Measurements from ENCODE around the gene THAP2. TPM values are rescaled to one million over a fixed set of nuclear protein-coding genes. Genes with fewer than 3 reads are reported as not detected.
A peak's percentile ranks its signal among the peaks of the same experiment; 100 is the strongest.

Gene THAP2
- total RNA-seq, 1 donor from 2014 or later = 10.8 TPM

GRCh38 chr12:71671311-71671710 lies 7.2 kb downstream of the THAP2 start:
- ChIA-PET POLR2A (interaction anchor here (0.6 kb wide), 1 partner anchor 27 kb away, joined by 3 read pairs; no protein-coding TSS in a partner anchor), CTCF (no interaction called here)
- Mint-ChIP-seq H3K9me3 (no peaks in the 10 kb centered on the region), H3K27ac (no peak overlapping the region), H3K27me3 (no peaks in the 10 kb centered on the region), H3K4me3 (no peak overlapping the region), H3K4me1 (peaks cover 8% of the 10 kb centered on the region), H3K36me3 (ENCODE audit: low read depth) (peaks cover 3% of the 10 kb centered on the region)
- DNase-seq (no peak), ATAC-seq (ENCODE audit: low read depth) (no peak)
- TF ChIP-seq CTCF (IDR thresholded peaks at IDR 0.05) = no peak
- intact Hi-C loops (cut with micrococcal nuclease) = no loop called here

GRCh38 chr12:71671816-71672215 lies 7.7 kb downstream of the THAP2 start:
- no peak for TF ChIP-seq CTCF (IDR thresholded peaks at IDR 0.05)
- Mint-ChIP-seq H3K27me3 (no peaks in the 10 kb centered on the region), H3K9me3 (no peaks in the 10 kb centered on the region), H3K36me3 (ENCODE audit: low read depth) (peaks cover 8% of the 10 kb centered on the region), H3K4me1 (peaks cover 7% of the 10 kb centered on the region), H3K27ac (no peak overlapping the region), H3K4me3 (no peak overlapping the region)
- ChIA-PET CTCF (interaction anchor here (1.1 kb wide), 1 partner anchor 14 kb away, joined by 4 read pairs; the partner anchor contains the start of gene TMEM19), POLR2A (no interaction called here)
- intact Hi-C loops (cut with micrococcal nuclease) = no loop called here
- no peak for DNase-seq
- no peak for ATAC-seq (ENCODE audit: low read depth)

- peaks cover 4% of the 10 kb centered on the region for H3K36me3 Mint-ChIP-seq (ENCODE audit: low read depth)
- no peak for TF ChIP-seq CTCF (IDR thresholded peaks at IDR 0.05)
- H3K4me3 Mint-ChIP-seq = no peak overlapping the region
- H3K9me3 Mint-ChIP-seq = no peaks in the 10 kb centered on the region
- POLR2A ChIA-PET = no interaction called here
- H3K27me3 Mint-ChIP-seq = no peaks in the 10 kb centered on the region
- intact Hi-C loops (cut with micrococcal nuclease) = no loop called here
- ATAC-seq (ENCODE audit: low read depth) (no peak), DNase-seq (no peak)
- CTCF ChIA-PET = no interaction called here
- peaks cover 21% of the 10 kb centered on the region for H3K4me1 Mint-ChIP-seq
- no peak overlapping the region for H3K27ac Mint-ChIP-seq
These were observed 18.4 kb downstream of the THAP2 start for GRCh38 chr12:71682466-71682865.

- Mint-ChIP-seq H3K27me3 (no peaks in the 10 kb centered on the region), H3K36me3 (ENCODE audit: low read depth) (peaks cover 7% of the 10 kb centered on the region), H3K4me3 (no peak overlapping the region), H3K4me1 (peaks cover 32% of the 10 kb centered on the region), H3K9me3 (no peaks in the 10 kb centered on the region), H3K27ac (no peak overlapping the region)
- ATAC-seq (ENCODE audit: low read depth) (no peak), DNase-seq (no peak)
- TF ChIP-seq CTCF (IDR thresholded peaks at IDR 0.05) = no peak
- intact Hi-C loops (cut with micrococcal nuclease) = no loop called here
- ChIA-PET POLR2A (interaction anchor here (4.9 to 8.1 kb wide), 3 partner anchors 15 to 72 kb away, joined by 48 to 232 read pairs (median 72); partner anchors contain the start of genes RAB21, THAP2 and ZFC3H1), CTCF (interaction anchor here (2.4 to 5.4 kb wide), 2 partner anchors 47 to 63 kb away, joined by 9 to 81 read pairs; no protein-coding TSS in a partner anchor)
These were observed 19.5 kb downstream of the THAP2 start for GRCh38 chr12:71683633-71684032.

- Mint-ChIP-seq H3K27me3 (no peaks in the 10 kb centered on the region), H3K4me1 (peaks cover 37% of the 10 kb centered on the region), H3K27ac (peak overlapping the region; percentile 92), H3K4me3 (peak overlapping the region; percentile 48), H3K36me3 (ENCODE audit: low read depth) (peaks cover 7% of the 10 kb centered on the region), H3K9me3 (no peaks in the 10 kb centered on the region)
- intact Hi-C loops (cut with micrococcal nuclease) = no loop called here
- DNase-seq (no peak), ATAC-seq (ENCODE audit: low read depth) (no peak)
- ChIA-PET POLR2A (interaction anchor here (2.9 to 8.1 kb wide), 4 partner anchors 11 to 71 kb away, joined by 21 to 232 read pairs (median 60); partner anchors contain the start of genes RAB21, THAP2 and ZFC3H1), CTCF (interaction anchor here (2.4 to 5.5 kb wide), 3 partner anchors 20 to 63 kb away, joined by 9 to 81 read pairs (median 52); partner anchors contain the start of genes THAP2 and ZFC3H1)
- no peak for TF ChIP-seq CTCF (IDR thresholded peaks at IDR 0.05)
These were observed 20.0 kb downstream of the THAP2 start for GRCh38 chr12:71684081-71684480.
